NCI-H146 (cell line): Measurements from ENCODE around the gene ZNF618.
"Not testable (repeated sequence)": the region's sequence is repeated elsewhere in the genome, so short reads cannot be mapped to it uniquely, and the experiment has no call there.

Experiments
- DNase-seq: peaks from one replicate; lab custom pipeline; 2025; lab: John Stamatoyannopoulos, UW

ZNF618 gene

DNA sequence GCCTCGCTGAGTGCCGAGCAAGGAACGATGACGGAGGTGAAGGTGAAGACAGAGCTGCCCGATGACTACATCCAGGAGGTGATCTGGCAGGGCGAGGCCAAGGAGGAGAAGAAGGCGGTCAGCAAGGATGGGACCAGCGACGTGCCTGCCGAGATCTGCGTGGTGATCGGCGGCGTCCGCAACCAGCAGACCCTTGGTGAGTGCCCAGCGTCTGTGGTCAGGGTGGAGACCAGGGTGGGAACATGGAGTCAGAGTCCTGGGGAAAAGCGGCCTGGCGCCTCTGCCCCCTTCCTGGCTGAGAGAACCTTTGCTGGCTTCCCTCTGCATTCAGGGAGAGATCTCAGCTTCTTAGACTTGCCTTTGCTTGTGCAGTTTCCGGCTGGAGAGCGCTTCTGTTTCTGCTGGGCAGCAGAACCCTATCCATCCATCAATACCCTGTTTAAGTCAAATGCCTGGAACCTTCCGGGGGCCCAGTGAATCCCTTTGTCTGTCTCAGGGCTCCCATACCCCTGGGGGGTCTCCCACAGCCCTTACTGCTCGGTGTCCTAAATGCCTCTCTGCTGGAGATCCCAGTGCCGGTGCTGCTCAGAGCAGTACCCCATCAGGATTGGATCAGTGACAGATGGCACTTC lies 112.4 kb downstream of the ZNF618 start:
- no peak for DNase-seq

DNA sequence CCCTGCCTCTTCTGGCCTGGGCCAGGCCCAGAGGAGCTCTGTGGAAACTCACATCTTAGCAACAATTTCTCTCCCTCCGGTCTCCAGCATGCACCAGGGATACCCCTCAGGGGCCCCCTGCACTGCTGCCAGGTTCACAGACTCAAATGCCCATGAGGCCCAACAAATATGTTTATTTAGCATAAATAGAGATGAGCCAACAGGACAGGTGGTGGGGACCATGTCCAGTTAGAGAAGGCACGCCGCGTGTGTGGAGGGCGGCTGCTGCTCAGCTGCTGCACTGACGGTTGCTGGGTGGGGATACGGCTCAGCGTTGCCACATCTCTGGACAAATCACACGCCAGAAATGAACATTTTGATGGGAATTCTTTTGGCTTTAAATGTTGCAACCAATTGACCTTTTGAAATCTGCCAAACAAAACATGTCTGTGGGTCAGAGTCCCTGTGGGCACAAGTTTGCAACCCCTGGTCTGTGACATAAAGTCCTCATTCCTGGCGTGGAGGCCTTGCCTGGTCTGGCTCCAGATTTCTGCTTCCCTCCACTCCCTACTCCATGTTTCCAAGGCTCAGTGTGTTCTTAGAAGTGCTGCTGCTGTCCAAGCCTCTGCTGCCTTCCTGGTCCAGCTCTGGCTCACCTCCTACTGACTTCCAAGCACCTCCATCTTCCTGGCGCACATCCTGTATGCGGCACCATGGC lies 113.1 kb downstream of the ZNF618 start:
- no peak for DNase-seq

DNA sequence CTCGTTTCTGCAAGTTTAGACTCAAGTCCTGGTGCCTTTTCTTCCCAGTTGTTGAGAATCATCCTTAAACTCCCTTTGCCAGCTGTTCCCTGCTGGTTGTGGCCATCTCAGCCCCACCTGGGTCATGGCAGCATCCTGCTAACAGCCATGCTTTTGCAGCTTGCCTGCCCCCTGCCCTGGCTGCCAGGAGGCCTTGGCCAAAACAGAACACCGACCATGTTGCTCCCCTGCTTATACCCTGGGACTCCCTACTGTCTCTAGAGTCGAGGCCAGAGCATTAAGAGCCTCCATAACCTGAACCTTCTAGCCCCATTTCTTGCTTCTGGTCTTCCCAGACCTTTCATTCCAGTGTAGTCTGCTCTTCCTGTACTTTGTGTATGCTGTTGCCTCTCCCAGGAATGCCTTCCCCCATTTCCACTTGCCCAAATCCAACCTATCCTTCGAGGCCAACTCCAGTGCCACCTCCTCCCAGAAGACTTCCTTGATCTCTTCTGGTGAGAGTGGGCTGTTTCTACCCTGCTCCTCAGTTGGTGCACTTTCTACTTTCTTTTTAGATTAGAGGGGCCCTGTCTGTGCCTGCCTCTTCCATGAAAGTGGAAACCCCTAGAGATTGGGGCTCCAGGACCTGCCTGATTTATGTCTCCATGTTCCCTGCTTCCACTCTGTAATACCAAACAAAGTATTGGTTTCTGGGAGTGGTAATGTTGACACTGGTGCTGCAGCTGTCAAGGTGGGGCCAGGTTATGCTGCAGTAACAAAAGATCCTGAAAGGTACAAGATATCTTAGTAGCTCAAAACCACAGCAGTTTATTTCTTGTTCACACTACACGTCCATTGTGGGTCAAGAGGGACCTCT lies 113.8 kb downstream of the ZNF618 start:
- no peak for DNase-seq

DNA sequence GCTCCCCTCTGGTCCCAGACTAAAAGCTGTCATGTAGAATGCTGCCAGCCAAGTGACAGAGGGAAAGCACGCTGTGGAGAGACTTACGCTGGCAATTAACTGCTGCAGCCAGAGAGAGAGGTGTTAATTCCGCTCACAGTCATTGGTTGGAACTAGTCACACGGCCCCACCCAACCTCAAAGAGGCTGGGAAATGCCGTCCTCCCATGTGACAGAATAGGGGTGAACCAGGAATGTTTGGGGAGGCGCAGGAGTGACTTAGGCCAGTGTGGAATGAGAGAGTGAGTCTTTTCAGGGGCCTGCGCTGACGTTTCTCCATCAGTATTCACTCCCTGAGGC lies 114.4 kb downstream of the ZNF618 start:
- DNase-seq = no peak

DNA sequence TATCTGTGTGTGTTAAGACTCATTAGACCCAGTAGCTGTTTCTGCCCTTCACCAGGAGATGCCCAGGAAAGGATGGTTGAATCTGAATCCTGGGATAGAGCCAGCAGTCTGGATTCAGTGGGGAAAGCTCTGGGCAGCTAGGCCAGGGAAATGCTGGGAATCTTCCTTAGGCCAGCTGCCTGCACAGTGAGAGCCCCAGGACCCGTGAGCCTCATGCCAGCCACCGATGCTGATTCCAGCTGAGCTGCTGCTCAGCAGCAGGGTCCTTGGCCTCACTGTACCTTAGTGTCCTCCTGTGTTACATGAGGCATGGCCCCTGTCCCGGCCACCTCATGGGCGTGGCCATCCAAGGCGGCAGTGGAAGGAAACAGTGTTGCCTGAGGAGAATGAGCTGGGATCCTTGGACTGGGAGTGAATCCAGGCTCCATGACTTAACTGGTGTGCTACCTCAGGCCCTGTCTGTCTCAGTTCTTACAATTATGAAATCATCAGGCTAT lies 114.9 kb downstream of the ZNF618 start:
- DNase-seq = no peak

DNA sequence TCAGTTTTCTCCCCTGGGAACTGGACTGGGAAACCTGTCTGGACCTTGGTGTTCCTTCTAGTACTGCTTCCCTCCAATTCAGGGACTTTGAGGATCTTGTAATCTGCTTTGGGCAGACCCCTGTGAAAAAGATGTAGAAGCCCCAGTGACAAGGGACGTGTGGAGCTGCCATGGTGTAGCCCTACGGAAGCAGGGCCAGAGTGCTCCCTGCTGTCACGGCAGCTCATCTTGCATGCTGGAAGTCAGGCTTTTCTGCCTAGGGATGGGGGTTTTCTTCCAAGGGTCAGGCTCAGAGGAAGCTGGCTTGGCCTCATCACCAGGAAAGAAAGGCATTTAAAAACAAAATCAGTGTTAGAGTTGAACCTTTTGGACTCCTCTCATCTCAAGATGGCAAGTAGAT lies 115.6 kb downstream of the ZNF618 start:
- DNase-seq = no peak

DNA sequence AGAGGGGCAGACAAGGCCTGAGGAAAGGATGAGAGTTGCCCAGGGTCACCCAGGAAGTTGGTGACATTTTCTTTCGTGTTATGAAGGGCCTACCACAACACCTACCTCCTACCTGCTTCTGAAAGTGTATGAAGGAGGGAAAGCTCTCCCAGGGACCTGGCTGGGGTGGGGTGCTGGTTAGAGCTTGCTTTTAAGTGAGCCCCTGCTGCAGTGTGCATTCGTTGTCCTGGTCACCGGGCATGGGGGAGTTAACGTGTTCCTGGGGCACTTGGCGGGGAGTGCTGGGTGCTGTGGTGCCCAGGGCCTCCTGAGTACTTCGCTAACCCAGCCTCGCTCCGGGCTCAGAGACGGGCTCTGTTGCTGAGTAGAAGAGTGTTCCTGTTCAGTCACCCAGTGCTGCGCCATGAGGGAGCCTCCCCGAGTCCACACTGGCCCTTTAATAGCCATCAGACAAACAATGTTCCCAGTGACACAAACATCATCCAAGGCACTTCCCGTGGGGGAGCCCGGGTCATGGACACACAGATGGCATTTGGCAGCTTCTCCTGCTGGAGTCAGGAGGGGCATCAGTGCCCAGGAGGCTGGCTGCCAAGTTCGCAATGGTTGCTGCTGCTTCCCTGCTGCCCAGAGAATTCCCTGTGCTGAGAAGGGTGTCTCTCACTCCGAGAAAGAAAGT lies 116.3 kb downstream of the ZNF618 start:
- DNase-seq = no peak

DNA sequence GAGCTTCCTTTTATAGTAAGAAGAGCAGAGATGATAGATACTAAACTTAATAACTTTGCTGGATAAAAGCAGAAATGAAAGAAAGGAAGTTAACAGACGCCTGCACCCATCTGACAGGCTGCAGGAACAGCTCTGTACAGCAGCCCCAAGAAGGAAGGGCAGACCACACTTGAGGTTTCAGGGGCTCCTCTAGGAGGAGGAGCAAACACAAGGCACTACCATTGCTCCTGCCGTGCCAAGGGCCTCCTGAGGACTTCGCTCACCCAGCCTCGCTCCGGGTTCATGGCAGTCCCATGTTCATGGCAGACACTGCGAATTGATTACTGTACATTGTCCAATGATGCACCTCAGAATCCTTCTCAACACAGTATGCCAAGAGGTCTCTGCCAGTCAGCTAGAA lies 116.9 kb downstream of the ZNF618 start:
- DNase-seq = no peak

DNA sequence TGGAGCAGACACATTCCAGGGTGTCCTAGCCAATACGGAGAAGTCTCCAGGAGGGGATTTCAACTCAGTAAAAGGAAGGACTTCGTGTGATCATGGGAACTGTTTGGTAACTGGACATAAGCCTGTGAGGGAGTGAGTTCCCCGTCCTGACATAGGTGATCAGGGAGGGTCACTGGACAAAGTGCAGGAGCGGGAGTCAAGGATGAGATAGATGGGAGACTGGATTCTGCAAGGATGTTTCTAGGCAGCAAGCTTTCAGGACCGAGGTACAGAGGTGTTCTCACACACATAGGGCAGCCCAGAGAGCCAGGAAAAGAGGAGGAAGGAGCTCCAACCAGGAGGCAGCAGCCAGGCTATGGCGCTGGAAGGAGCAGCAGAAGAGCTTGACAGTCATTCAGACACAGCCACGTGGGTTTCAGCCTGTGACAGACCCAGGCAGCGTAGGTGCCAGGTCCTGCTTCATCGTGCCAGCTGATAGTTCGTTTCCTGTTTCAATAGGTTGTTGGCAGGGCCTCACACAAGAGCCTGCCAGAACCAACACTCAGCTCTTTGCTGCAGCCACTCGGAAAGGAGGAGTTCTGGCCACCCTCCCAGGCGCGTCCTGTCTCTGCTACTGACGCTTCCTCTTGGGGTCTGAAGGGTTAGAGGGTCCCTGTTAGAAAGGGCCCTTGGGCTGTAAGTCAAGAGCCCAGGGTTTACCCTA lies 117.9 kb downstream of the ZNF618 start:
- DNase-seq = no peak

DNA sequence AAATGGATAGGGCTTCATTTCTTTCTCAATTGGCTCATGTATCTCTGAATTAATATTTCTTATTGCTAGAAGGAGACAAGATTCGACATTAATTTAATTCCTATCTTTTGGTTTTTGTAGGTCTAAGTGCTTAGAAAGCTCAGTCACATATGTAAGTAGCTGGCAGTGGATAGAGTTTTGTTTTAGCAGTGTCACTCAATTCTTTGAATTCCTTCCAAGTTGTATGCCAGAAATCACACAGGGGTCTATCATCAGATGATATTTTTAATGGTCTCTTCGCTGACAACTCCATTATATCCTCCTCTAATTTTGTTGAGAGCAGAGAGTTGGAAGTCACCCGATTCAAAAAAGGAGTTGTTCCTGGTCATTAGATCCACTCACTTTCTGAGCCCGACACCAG lies 119.3 kb downstream of the ZNF618 start:
- DNase-seq = no peak

DNA sequence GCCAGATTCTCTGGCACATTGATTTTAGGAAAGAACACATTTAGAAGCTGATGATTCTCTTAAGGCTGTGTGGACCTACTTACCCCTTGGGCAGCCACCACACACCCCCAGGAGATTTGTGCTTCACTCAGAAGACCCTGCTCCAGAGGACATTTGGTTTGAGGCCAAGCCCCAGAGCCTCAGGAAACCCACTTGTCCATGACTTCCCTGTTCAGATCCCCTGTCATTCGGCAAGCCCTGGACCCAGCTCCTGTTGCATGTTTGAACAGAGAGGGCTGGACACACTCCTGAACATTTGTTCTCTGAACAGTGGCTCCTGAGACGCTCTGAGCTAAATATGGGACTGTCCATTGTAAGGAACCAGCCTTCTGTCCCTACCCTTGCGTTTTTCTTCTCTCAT lies 119.9 kb downstream of the ZNF618 start:
- no peak for DNase-seq

DNA sequence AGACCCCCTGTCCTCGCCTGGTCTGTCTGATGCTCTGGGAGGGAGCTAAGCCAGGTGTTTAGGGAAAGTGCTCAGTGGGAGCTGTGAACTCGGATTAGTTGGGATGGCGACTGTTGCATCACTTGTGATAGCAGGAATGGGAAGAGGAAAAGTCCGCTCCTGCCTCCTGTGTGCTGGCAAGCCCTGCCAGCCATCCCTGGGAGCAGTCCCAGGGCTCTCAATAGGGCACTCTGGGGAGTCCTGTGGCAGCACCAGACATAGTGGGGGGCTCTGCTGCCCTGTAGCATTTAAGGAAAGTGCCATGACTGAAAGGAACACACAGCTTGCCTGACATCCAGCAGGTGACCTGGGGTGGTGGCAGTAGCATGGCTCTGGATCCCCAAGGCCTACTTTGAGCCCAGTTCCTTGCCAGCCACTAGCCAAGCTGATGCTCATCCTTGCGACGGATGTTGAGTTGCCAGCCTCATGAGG lies 120.5 kb downstream of the ZNF618 start:
- DNase-seq = no peak

DNA sequence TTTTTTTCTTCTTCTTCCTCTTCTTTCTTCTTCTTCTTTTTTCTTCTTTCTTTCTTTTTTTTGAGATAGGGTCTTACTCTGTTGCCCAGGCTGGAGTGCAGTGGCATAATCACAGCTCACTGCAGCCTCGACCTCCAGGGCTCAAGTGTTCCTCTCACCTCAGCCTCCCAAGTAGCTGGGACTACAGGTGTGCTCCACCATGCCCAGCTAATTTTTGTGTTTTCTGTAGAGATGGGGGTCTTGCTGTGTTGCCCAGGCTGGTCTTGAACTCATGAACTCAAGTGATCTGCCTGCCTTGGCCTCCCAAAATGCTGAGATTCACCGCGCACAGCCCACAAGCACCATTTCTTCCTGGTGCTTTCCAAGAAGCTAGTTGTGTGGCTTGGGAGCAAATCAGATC lies 121.0 kb downstream of the ZNF618 start:
- not testable (repeated sequence) for DNase-seq

DNA sequence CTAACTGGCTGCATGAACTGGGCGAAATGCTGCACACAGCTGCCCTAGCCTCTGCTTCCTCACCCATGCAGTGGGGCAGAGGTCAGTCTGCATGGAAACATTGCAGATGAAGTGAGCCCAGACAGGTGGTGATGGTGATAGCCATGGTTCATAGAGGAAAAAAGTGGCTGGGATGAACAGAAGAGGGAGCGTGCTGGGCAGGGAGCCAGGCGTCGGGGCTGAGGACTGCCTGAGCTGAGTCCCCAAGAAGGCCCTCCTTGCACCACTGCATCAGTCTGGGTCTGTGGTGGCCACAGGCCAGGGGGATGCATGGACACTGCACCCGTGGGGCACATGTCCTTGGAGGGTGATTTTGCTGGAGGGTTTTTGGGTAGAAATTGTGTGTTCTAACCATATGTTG lies 121.5 kb downstream of the ZNF618 start:
- no peak for DNase-seq

DNA sequence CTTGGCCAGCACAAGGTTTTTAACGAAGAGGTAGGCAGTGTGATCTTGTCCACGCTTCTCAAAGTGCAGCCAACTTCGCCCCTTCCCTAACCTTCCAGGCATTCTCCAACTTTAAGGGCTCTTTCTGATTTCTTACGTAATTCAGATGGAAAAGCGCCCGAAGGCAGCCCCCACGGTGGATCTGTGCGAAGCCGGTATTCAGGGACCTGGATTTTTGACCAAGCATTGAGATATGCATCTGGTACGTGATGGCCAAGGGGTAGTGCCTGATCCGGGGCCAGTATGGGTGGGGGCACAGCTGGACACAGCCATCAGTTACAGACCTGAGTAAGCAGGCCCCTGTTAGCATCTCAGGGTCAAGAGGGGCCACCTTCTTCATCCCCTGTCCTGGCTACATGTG lies 122.0 kb downstream of the ZNF618 start:
- no peak for DNase-seq

DNA sequence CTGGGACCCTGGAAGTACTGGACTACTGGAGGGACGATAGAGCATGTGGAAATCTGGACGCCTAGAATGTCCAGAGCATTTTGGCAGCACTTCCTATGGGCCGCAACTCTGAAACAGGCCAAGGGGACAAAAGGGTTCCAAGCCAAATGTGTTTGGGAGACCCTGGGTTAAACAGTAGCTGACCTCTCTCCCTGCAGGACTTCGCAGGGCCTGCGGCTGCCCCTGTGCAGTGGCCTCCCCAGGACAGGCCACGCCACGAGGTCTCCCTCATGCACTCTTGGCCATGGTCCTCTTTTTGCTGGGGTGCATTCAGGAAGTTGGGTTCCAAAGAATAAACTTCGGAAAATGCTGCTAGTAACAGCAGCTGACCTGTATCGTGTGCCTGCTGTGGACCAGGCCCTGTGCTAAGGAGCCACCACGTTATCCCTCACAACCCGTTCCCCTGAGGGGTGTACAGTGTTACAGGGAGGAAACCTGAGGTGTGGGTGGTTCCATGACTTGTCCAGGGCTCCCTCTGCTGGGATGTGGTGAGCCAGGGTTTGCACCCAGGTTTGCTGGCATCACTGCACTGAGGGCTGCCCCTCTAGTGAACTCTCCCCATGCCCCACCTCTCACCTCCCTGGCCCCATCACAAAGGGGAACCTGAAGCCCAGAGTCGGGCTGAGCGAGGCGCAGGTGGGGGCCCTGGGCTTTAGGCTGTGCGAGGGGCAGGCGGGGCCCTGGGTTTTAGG lies 122.6 kb downstream of the ZNF618 start:
- DNase-seq = no peak

DNA sequence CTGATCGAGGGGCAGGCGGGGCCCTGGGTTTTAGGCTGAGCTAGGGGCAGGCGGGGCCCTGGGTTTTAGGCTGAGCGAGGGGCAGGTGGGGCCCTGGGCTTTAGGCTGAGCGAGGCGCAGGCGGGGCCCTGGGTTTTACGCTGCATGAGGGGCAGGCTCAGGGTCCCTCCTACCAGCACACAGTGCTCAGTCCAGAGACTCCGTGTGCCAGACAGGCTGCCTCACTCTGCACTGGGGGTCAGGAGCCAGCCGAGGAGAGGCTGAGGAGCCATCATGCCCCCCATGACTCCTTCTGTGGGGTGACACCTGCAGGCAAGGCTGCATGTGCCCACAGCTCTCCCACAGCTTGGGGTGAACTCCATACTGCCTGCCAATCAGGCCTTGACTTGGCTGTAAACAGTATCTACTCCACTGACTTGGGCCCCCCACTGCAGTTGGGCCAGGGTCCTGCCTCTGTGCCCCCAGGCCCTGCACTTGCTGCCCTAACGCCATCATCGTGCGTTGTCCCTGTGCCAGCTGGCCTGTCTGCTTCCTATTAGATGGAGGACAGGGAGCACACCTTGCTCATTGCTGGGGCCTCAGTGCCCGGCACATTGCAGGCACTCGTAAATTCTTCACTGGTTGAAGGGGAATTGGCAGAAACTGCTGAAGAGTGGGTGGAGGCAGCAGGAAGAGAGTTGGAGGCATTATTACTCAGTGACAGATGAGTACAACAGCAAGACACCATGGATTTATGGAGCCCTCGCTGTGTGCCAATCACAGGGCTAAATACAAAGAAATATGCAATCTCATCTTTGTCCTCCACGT lies 123.3 kb downstream of the ZNF618 start:
- DNase-seq = no peak

DNA sequence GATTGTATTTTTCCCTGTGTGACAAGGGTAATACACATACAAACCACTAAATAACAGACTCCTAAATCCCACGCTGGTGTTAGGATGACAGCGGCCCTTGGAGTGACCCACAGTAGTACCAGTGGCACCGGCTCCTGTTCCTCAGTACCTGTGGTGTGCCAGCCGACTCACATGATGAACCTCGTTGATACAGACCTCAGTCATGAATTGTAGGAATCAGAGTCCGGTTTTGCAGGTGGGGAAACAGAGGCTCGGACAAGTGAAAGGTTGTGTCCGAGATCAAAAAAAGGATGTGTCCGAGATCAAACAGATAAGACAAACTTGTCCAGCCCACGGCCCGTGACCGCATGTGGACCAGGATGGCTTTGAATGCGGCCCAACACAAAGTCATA lies 124.0 kb downstream of the ZNF618 start:
- DNase-seq = no peak

DNA sequence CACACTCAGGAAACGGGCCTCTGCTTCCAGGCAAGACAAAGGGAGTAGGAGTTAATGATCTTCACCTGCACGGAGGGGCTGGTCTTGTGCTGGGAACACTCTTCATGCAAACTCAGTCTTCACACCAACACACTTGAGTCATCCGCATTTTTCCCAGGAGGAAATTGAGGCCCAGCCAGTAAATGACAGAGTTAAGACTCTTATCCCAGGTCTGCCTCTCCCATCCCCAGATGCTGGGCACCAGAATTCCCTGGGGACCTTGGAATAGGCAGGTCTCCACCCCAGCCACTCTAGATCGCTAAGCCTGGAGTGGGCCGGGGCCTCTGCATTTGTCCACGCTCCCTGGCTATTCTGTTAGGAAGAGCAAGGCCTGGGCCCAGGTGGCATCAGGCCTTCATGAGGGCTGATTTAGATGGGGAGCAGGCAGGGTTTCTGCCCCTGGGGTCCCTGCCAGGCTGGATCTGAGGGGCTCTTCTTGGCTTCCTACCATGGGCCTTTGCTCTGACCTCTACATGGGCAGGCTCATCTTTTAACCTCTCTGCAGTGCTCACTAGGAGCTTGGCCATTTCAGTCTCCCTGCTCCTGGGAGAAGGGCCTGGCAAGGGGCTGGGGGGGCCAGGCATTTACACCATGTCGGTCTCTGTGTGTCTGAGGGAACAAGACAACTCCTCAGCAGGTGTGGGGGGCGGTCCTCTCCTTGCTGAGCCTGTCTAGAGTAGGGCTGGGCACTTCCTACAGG lies 124.7 kb downstream of the ZNF618 start:
- no peak for DNase-seq

DNA sequence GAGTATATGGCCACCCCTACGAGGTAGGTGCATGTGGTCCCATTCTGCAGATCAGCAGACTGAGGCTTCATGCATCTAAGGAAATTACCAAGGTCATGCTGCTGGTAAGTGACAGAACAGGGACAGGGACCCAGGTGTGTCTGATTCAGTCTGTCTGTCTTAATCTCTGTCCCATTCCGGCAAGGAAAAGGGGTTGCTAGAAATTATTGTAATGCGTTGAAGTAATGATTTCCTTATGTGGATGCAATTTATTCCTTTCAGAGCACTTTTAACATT lies 125.2 kb downstream of the ZNF618 start:
- no peak for DNase-seq
